ENCODE measurements around the gene LYL1. TPM values are rescaled to one million over a fixed set of nuclear protein-coding genes. Genes with fewer than 3 reads are reported as not detected.

Gene LYL1
- total RNA-seq, 3 donors from 2014 or later (not counting 1 experiment from before 2014, with no cell fraction given), result 2.0 to 7.7 (median 6.7) TPM

- Histone ChIP-seq H3K9me3 (ENCODE audit: control insufficient read depth, insufficient read depth, low read length) (no peaks in the 10 kb centered on the region), H3K36me3 (ENCODE audit: control insufficient read depth, insufficient read depth, low read length) (no peaks in the 10 kb centered on the region), H3K27me3 (ENCODE audit: control insufficient read depth, insufficient read depth, low read length) (peaks cover 23% of the 10 kb centered on the region), H3K27ac (ENCODE audit: low read length) (no peak overlapping the region), H3K4me3 (ENCODE audit: low read length) (no peak overlapping the region), H3K4me1 (ENCODE audit: control insufficient read depth, insufficient read depth, low read length) (peaks cover 32% of the 10 kb centered on the region)
- Mint-ChIP-seq H3K4me3 (no peak overlapping the region), H3K36me3 (no peaks in the 10 kb centered on the region), H3K27ac (no peak overlapping the region), H3K27me3 (ENCODE audit: low read depth in 2 of 2) (peaks cover 8 to 19% of the 10 kb centered on the region in 2 donors), H3K4me1 (peaks cover 7 to 11% of the 10 kb centered on the region in 2 donors), H3K9me3 (no peaks in the 10 kb centered on the region)
- DNase-seq, result no peak
- no peak for ATAC-seq
- TF ChIP-seq, protein P1, sequence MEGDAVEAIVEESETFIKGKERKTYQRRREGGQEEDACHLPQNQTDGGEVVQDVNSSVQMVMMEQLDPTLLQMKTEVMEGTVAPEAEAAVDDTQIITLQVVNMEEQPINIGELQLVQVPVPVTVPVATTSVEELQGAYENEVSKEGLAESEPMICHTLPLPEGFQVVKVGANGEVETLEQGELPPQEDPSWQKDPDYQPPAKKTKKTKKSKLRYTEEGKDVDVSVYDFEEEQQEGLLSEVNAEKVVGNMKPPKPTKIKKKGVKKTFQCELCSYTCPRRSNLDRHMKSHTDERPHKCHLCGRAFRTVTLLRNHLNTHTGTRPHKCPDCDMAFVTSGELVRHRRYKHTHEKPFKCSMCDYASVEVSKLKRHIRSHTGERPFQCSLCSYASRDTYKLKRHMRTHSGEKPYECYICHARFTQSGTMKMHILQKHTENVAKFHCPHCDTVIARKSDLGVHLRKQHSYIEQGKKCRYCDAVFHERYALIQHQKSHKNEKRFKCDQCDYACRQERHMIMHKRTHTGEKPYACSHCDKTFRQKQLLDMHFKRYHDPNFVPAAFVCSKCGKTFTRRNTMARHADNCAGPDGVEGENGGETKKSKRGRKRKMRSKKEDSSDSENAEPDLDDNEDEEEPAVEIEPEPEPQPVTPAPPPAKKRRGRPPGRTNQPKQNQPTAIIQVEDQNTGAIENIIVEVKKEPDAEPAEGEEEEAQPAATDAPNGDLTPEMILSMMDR (IDR thresholded peaks at IDR 0.05), result no peak
- WGBS (ENCODE audit: insufficient coverage), result 93% methylated on average over 2 of the region's 2 CpGs
- intact Hi-C loops (cut with micrococcal nuclease), result no loop called here
These were observed 10.5 kb downstream of the LYL1 start for GRCh38 chr19:13092158-13092543.

DNA sequence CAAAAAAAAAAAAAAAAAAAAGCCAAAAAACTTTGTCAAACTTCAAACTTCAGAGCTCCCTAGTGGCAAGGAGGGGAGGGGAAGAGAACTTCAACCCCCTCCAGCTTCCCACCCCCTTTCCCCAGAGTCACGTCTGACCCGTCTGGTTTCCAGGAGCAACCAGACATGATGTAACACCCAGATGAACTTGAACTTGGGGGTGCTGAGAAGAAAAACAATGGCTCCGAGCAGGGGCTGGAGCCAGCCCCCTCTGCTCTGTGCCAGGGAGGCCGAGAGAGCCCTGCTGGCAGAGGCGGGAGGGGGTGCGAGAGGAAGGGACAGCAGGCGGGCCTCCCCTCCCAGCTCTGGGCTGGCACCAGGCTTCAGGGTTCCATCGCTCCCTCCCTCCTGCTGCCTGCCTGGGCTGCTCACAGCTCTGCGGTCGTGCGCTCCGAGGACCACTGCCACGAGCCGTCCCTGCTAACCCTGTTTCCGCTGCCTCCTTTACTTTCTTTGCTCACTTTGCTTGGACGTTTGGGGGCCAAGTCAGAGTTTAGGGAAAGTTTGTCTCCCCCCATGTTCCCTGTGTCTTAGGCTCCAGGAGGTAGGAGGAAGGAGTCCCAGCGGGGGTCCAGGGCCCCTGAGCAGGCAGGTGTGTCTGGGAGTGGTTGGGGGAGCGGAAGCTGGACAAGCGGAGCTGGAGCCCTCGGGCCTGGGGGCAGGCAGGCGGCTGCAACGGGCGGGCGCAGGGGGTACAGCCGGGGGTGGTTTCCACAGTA, 11.1 kb downstream of the LYL1 start:
- 78% methylated on average over 25 of the region's 25 CpGs for WGBS (ENCODE audit: insufficient coverage)
- Mint-ChIP-seq H3K27ac (no peak overlapping the region), H3K4me3 (no peak overlapping the region), H3K9me3 (no peaks in the 10 kb centered on the region), H3K4me1 (peaks cover 7 to 11% of the 10 kb centered on the region in 2 donors), H3K36me3 (no peaks in the 10 kb centered on the region), H3K27me3 (ENCODE audit: low read depth in 2 of 2) (peaks cover 8 to 19% of the 10 kb centered on the region in 2 donors)
- Histone ChIP-seq H3K4me1 (ENCODE audit: control insufficient read depth, insufficient read depth, low read length) (peaks cover 27% of the 10 kb centered on the region), H3K27me3 (ENCODE audit: control insufficient read depth, insufficient read depth, low read length) (peaks cover 19% of the 10 kb centered on the region), H3K27ac (ENCODE audit: low read length) (no peak overlapping the region), H3K9me3 (ENCODE audit: control insufficient read depth, insufficient read depth, low read length) (no peaks in the 10 kb centered on the region), H3K4me3 (ENCODE audit: low read length) (no peak overlapping the region), H3K36me3 (ENCODE audit: control insufficient read depth, insufficient read depth, low read length) (no peaks in the 10 kb centered on the region)
- TF ChIP-seq, protein P1 (IDR thresholded peaks at IDR 0.05), result no peak
- no peak for DNase-seq
- intact Hi-C loops (cut with micrococcal nuclease), result no loop called here
- ATAC-seq, result no peak

DNA sequence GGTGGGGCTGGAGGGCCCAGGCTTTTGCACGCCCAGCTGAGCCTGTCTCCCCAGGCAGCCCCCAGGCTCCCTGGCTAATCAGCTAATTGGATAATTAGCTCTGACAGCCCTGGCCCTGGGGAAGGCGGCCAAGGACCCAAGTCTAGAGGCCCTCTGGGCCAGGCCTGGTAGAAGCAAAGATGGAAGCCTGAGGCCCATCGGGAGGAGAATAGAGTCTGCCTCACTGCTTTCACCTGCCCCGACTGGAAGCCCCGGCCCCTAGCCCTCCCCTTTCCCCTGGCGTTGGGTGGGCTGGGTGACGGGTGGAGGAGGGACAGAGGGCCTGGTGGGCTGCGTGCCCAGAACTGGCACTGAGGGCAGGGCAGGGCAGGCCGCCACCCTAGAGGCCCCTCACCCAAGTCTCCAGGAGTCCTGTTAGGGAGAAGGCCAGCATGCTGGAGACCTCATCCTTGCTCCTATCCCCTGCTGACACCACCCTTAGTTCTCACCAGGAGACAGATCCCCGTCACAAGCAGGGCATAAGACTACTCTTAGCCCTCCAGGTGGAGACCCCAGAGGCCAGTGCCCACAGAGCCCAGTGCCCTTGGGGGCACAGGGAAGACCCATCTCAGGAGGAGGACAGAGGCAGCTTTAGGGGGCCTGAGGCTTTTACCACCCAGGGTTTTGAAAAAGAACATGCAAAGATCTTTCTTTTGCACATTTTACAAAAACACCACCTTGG, 12.0 kb downstream of the LYL1 start:
- peaks cover 0 to 4% of the 10 kb centered on the region in 2 donors for H3K4me1 Mint-ChIP-seq
- H3K4me3 Mint-ChIP-seq, result no peak overlapping the region
- H3K27ac Mint-ChIP-seq, result no peak overlapping the region
- Histone ChIP-seq H3K27me3 (ENCODE audit: control insufficient read depth, insufficient read depth, low read length) (peaks cover 12% of the 10 kb centered on the region), H3K36me3 (ENCODE audit: control insufficient read depth, insufficient read depth, low read length) (no peaks in the 10 kb centered on the region), H3K4me3 (ENCODE audit: low read length) (no peak overlapping the region), H3K4me1 (ENCODE audit: control insufficient read depth, insufficient read depth, low read length) (peaks cover 18% of the 10 kb centered on the region), H3K9me3 (ENCODE audit: control insufficient read depth, insufficient read depth, low read length) (no peaks in the 10 kb centered on the region), H3K27ac (ENCODE audit: low read length) (no peak overlapping the region)
- H3K36me3 Mint-ChIP-seq, result no peaks in the 10 kb centered on the region
- no peak for DNase-seq
- ATAC-seq, result no peak
- peaks cover under 1 to 17% of the 10 kb centered on the region in 2 donors for H3K27me3 Mint-ChIP-seq (ENCODE audit: low read depth in 2 of 2)
- intact Hi-C loops (cut with micrococcal nuclease), result no loop called here
- H3K9me3 Mint-ChIP-seq, result no peaks in the 10 kb centered on the region
- TF ChIP-seq, protein P1 (IDR thresholded peaks at IDR 0.05), result no peak
- WGBS (ENCODE audit: insufficient coverage), result 94% methylated on average over 10 of the region's 10 CpGs
